ENCODE data around the gene NT5C2. TPM values are rescaled to one million over a fixed set of nuclear protein-coding genes. Genes with fewer than 3 reads are reported as not detected.

The NT5C2 gene
- total RNA-seq, 2 experiments from 2014 or later: 39.1 to 43.0 TPM

DNA sequence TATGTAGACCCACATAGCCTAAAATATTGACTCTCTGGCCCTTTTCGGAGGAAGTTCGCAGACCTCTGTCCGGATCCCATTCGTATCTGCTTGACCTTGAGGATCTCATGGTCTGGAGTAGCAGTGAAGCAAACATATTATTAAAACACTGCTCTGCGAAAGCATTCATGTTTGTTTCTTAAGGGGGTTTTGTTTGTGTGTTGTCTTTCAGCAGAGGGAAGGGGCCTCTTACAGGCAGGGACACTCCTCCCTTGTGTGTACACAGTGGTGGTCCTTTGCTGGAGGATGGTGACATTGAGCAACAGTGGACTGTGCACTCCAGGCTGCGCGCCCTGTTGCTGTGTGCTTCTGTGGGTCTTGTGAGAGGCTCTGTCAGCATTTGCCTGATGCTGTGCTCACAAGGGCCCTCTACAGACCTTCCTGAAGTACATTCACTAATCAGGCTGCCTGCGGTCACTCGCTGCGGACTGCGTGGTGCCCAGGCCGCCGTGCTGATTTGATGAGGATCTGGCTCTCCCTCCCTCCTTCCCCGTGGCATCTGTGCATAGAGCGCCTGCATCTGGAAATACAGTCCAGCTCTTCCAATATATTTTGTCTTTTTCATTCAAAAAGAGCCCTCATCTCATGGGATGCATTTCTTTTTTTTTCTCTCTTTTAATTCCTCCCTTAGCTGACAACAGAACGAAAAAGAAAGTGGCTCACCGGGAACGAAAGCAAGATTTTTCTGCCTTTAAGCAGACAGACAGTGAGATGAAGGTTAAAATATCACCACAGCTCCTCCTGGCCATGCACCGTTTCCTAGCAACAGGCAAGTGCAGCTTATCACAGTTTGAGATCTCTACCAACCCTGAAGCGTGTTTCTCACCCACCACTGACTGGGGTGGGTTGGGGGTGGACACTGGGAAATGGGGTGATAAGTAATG, 139.2 kb downstream of the NT5C2 start:
- ATAC-seq: peak; percentile 91
- peak; percentile 75 for DNase-seq
- Mint-ChIP-seq H3K4me1 (ENCODE audit: low read depth) (peaks cover 18% of the 10 kb centered on the region), H3K4me3 (peak overlapping the region; percentile 79), H3K36me3 (ENCODE audit: low read depth) (peaks cover 3% of the 10 kb centered on the region), H3K9me3 (no peaks in the 10 kb centered on the region), H3K27me3 (no peaks in the 10 kb centered on the region), H3K27ac (peak overlapping the region; percentile 85)
- CTCF ChIA-PET: interaction anchor here (0.8 to 5.9 kb wide), 6 partner anchors 13 to 191 kb away, joined by 4 to 45 read pairs (median 5); partner anchors contain the start of gene CNNM2
- TF ChIP-seq, protein P1, sequence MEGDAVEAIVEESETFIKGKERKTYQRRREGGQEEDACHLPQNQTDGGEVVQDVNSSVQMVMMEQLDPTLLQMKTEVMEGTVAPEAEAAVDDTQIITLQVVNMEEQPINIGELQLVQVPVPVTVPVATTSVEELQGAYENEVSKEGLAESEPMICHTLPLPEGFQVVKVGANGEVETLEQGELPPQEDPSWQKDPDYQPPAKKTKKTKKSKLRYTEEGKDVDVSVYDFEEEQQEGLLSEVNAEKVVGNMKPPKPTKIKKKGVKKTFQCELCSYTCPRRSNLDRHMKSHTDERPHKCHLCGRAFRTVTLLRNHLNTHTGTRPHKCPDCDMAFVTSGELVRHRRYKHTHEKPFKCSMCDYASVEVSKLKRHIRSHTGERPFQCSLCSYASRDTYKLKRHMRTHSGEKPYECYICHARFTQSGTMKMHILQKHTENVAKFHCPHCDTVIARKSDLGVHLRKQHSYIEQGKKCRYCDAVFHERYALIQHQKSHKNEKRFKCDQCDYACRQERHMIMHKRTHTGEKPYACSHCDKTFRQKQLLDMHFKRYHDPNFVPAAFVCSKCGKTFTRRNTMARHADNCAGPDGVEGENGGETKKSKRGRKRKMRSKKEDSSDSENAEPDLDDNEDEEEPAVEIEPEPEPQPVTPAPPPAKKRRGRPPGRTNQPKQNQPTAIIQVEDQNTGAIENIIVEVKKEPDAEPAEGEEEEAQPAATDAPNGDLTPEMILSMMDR (IDR thresholded peaks at IDR 0.05): no peak
- intact Hi-C loops (cut with micrococcal nuclease): no loop called here
- POLR2A ChIA-PET: interaction anchor here (0.8 to 1.2 kb wide), 4 partner anchors 10 to 136 kb away, joined by 3 to 4 read pairs (median 3); partner anchors contain the start of gene CNNM2

DNA sequence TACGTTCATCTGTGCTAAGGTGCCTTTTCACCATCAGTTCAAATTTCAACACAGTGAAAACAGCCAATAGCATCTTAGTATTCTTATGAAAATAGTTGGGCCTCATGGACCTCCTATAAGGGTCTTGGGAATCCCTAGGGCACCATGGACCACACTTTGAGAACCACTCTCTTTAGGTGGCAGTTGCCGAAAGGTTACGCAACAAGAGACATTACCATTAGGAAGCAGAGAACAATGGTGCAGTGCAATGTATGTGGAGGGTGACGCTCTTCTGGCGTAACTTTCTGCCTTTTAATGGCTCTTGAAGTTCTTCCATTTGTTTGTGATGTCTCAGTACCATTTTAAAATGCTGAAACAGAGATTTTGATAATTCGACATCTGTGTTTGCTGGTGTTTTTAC, 143.8 kb downstream of the NT5C2 start:
- ATAC-seq (no peak), DNase-seq (no peak)
- no peak overlapping the region for H3K27ac Mint-ChIP-seq
- H3K4me1 Mint-ChIP-seq (ENCODE audit: low read depth): peaks cover 10% of the 10 kb centered on the region
- TF ChIP-seq, protein P1 (IDR thresholded peaks at IDR 0.05): no peak
- H3K36me3 Mint-ChIP-seq (ENCODE audit: low read depth): no peaks in the 10 kb centered on the region
- no peaks in the 10 kb centered on the region for H3K27me3 Mint-ChIP-seq
- no peaks in the 10 kb centered on the region for H3K9me3 Mint-ChIP-seq
- CTCF ChIA-PET: no interaction called here
- POLR2A ChIA-PET: no interaction called here
- H3K4me3 Mint-ChIP-seq: no peak overlapping the region
- intact Hi-C loops (cut with micrococcal nuclease): no loop called here

DNA sequence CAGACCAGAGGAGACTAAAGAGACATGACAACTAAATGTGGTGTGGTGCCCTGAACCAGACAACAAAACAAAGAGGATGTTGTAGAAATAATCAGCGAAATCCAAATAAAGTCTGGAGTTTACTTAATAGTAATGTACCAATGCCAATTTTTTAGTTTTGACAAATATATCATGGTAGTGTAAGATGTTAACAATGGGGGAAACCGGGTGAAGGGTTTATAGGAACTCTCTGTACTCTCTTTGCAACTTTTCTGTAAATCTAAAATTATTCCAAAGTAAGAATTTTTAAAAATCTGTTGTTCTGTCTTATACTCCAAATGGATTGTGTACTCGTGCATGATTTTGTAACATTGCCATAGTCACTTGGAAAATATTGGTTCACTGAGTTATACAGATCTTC, 145.7 kb downstream of the NT5C2 start:
- ATAC-seq (no peak), DNase-seq (no peak)
- H3K4me1 Mint-ChIP-seq (ENCODE audit: low read depth): no peaks in the 10 kb centered on the region
- no peak overlapping the region for H3K4me3 Mint-ChIP-seq
- intact Hi-C loops (cut with micrococcal nuclease): no loop called here
- no peak overlapping the region for H3K27ac Mint-ChIP-seq
- H3K9me3 Mint-ChIP-seq: no peaks in the 10 kb centered on the region
- CTCF ChIA-PET: no interaction called here
- H3K27me3 Mint-ChIP-seq: no peaks in the 10 kb centered on the region
- POLR2A ChIA-PET: interaction anchor here (1.1 kb wide), 1 partner anchor 129 kb away, joined by 3 read pairs; the partner anchor contains the start of gene CNNM2
- TF ChIP-seq, protein P1 (IDR thresholded peaks at IDR 0.05): no peak
- no peaks in the 10 kb centered on the region for H3K36me3 Mint-ChIP-seq (ENCODE audit: low read depth)

DNA sequence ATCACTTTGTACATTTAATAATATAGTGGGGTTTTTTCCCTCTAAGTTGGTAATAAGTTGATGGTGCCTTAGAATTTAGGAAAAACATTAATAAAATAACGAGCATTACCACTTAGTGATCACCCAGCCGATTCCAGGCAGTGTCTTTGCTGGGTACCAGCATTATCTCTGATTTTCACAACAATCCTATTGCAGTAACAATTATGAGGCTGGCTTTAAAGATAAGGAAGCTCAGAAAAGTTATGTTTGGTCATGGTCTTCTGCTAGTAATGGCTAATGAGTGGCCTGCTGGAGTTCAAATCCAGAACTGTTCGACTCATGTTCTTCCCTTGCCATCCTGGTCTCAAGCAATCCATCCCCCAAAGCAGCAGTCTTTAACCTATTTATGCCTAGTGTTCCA, 147.1 kb downstream of the NT5C2 start:
- ATAC-seq (no peak), DNase-seq (no peak)
- no peaks in the 10 kb centered on the region for H3K27me3 Mint-ChIP-seq
- H3K4me3 Mint-ChIP-seq: no peak overlapping the region
- TF ChIP-seq, protein P1 (IDR thresholded peaks at IDR 0.05): no peak
- intact Hi-C loops (cut with micrococcal nuclease): no loop called here
- H3K9me3 Mint-ChIP-seq: no peaks in the 10 kb centered on the region
- no peak overlapping the region for H3K27ac Mint-ChIP-seq
- ChIA-PET POLR2A (no interaction called here), CTCF (interaction anchor here (1.1 to 1.6 kb wide), 2 partner anchors 129 to 199 kb away, joined by 3 to 4 read pairs; no protein-coding TSS in a partner anchor)
- no peaks in the 10 kb centered on the region for H3K36me3 Mint-ChIP-seq (ENCODE audit: low read depth)
- H3K4me1 Mint-ChIP-seq (ENCODE audit: low read depth): no peaks in the 10 kb centered on the region

DNA sequence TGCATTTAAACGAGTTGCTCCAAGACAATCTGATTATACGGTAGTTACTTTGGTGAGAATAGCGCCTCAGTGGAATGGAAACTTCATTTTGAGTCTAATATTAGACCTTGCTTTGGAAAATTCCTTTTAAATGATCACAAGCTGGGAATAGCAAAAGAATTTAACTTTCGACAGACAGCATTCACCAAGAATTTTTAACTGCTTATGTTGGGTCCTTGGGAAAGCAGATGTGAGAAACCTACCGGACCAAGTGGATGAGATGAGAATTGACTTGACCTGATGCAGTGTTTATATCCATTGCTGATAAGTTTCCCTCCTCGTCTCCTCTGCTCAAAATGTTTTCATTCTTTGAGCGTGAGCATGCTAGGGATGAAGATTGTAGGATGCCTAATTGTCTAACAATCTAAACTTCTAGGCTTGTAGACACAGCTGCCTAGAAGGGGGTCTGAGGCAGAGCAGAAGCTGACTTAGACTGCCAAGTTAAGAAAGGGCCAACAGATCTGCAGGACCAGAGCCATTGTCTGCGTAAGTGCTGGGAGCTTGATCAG, 148.1 kb downstream of the NT5C2 start:
- Mint-ChIP-seq H3K4me3 (no peak overlapping the region), H3K27ac (no peak overlapping the region), H3K4me1 (ENCODE audit: low read depth) (no peaks in the 10 kb centered on the region), H3K9me3 (no peaks in the 10 kb centered on the region), H3K27me3 (no peaks in the 10 kb centered on the region), H3K36me3 (ENCODE audit: low read depth) (no peaks in the 10 kb centered on the region)
- ChIA-PET POLR2A (no interaction called here), CTCF (interaction anchor here (1.6 kb wide), 1 partner anchor 200 kb away, joined by 4 read pairs; no protein-coding TSS in a partner anchor)
- no peak for ATAC-seq
- DNase-seq: no peak
- intact Hi-C loops (cut with micrococcal nuclease): no loop called here
- TF ChIP-seq, protein P1 (IDR thresholded peaks at IDR 0.05): no peak
